Measurements from ENCODE around the gene OST4.

GRCh38 chr2:27054721-27055120, 16.7 kb downstream of the OST4 start:
- TF ChIP-seq CTCF (conservative IDR thresholded peaks at IDR 0.05) (no peak), EZH2 (IDR thresholded peaks at IDR 0.05; ENCODE audit: low read depth) (no peak)

Data from PC-9 (cell line).